IPS-15b (cell line): ENCODE measurements around the gene EPX.

ENCODE experiments used
- H3K27me3 ChIP-seq: one replicate; pipeline ENCODE4 v1.6.1; 2013; ENCODE audit warnings: low read length; ENCODE audit not compliant: control insufficient read depth, insufficient read depth
- H3K36me3 ChIP-seq: one replicate; pipeline ENCODE4 v1.6.1; 2013; ENCODE audit warnings: low read length; ENCODE audit not compliant: control insufficient read depth, insufficient read depth
- H3K4me1 ChIP-seq: one replicate; pipeline ENCODE4 v1.6.1; 2013; ENCODE audit warnings: mild to moderate bottlenecking, low read length; ENCODE audit not compliant: control insufficient read depth, insufficient read depth
- H3K4me3 ChIP-seq: one replicate; pipeline ENCODE4 v1.5.1; 2013; ENCODE audit warnings: low read depth, low read length
- H3K9ac ChIP-seq: one replicate; pipeline ENCODE4 v1.6.1; 2013; ENCODE audit warnings: low read depth, mild to moderate bottlenecking, low read length
- H3K9me3 ChIP-seq: one replicate; pipeline ENCODE4 v1.6.1; 2013; ENCODE audit warnings: mild to moderate bottlenecking, low read length; ENCODE audit not compliant: control insufficient read depth, insufficient read depth

Gene EPX

DNA sequence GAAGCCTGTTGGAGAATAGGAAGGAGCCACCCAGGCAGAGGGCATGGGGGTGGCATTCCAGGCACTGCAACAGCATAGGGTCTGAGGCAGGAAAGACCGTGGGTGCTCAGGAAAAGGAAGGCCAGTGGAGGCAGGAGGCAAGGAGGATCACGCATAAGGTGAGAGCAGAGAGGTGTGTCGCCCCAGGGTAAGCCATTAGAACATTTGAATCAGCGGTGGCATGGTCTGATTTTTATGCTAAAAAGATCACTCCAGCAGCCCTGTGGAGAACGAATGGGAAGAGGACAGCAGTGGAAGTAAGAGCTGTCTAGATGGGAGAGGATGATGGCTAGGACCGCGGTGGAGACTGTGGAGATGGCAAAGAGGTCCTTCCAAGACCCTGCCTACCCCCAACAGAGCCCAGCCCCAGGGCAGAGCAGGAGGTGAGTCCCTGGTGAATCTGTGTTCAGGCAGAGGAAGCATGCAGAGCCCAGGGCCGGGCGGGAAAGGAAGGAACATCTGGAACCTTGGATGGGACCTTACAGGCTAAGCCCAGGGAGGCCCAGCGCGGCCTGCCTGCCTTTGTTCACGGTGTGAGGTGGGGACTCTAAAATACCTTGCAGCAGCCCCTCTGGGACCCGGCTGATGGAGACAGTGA lies 53.7 kb downstream of the EPX start:
- Histone ChIP-seq H3K9me3 (peaks cover 5% of the 10 kb centered on the region), H3K27me3 (peaks cover 84% of the 10 kb centered on the region), H3K9ac (no peak overlapping the region), H3K4me1 (no peaks in the 10 kb centered on the region), H3K36me3 (no peaks in the 10 kb centered on the region), H3K4me3 (no peak overlapping the region)

DNA sequence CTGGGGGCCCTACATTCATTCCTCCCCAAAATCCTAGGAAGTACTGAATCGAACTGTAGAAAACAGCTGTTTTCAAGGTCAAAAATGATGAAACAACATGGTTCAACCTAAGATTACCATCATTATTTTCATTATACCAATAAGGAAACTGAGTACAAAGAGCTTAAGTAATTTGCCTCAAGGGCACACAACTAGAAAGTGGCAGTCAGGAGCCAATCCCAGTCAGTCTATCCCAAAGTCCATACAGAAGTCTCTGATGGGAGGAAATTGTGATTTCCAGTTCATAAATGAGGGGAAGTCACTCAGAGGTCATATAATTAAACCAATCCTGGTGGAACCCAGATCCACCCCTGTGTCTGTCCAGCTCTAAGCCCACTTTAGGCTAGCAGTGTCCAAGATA lies 54.3 kb downstream of the EPX start:
- Histone ChIP-seq H3K36me3 (no peaks in the 10 kb centered on the region), H3K9me3 (peaks cover 5% of the 10 kb centered on the region), H3K9ac (no peak overlapping the region), H3K4me1 (no peaks in the 10 kb centered on the region), H3K4me3 (no peak overlapping the region), H3K27me3 (peaks cover 88% of the 10 kb centered on the region)

DNA sequence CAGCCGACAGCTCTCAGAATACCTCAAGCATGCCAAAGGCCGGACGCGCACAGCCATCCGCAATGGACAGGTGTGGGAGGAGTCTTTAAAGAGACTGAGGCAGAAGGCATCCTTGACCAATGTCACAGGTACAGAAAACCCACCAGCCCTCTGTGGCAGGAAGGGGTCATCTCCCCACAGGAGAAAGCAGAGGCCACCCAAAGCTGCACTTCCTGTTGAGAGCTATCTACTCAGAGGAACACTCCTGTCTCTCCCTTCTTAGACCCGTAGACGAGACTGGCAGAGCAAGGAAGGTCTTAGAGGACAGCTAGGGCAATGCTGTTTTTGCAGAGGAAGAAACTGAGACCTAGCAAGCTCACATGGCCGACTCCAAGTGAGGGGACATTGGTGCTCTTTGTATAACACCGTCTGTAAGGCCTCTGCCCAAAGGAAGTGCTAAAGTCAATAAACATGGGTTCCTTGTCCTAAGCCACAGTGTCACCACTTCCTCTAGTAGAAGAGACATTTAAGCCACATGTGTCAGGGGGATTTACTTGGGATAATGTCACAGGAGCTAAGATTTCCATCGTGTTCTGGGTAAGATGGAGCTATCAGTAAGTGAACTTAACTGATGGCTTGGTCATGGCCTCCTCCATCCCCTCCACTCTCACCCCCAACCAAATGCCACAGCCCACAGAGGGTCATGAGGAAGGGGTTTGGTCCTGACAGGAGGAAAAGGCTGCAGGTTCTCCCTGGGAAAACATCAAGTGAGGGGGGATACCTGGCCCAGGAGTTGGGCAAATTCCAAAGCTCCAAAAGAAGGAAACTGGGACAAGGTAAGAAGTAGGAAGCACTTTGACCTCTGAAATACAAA lies 55.2 kb downstream of the EPX start:
- Histone ChIP-seq H3K9ac (no peak overlapping the region), H3K4me1 (no peaks in the 10 kb centered on the region), H3K4me3 (no peak overlapping the region), H3K36me3 (no peaks in the 10 kb centered on the region), H3K9me3 (peaks cover 5% of the 10 kb centered on the region), H3K27me3 (peaks cover 92% of the 10 kb centered on the region)

DNA sequence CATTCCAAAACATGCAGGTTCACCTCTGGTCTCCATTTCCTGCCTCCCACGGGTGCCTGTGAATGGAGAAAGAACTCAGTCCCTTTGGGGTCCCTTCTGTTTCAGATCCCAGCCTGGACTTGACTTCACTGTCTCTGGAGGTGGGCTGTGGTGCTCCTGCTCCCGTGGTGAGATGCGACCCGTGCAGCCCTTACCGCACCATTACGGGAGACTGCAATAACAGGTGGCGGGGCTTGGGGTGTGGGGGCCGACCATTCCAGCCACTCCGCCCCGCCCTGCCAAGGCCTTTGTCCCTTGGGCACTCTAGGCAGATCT lies 56.4 kb downstream of the EPX start:
- Histone ChIP-seq H3K27me3 (peaks cover 91% of the 10 kb centered on the region), H3K36me3 (no peaks in the 10 kb centered on the region), H3K9ac (peak overlapping the region; percentile 73), H3K4me1 (no peaks in the 10 kb centered on the region), H3K4me3 (peak overlapping the region; percentile 52), H3K9me3 (peaks cover 5% of the 10 kb centered on the region)

DNA sequence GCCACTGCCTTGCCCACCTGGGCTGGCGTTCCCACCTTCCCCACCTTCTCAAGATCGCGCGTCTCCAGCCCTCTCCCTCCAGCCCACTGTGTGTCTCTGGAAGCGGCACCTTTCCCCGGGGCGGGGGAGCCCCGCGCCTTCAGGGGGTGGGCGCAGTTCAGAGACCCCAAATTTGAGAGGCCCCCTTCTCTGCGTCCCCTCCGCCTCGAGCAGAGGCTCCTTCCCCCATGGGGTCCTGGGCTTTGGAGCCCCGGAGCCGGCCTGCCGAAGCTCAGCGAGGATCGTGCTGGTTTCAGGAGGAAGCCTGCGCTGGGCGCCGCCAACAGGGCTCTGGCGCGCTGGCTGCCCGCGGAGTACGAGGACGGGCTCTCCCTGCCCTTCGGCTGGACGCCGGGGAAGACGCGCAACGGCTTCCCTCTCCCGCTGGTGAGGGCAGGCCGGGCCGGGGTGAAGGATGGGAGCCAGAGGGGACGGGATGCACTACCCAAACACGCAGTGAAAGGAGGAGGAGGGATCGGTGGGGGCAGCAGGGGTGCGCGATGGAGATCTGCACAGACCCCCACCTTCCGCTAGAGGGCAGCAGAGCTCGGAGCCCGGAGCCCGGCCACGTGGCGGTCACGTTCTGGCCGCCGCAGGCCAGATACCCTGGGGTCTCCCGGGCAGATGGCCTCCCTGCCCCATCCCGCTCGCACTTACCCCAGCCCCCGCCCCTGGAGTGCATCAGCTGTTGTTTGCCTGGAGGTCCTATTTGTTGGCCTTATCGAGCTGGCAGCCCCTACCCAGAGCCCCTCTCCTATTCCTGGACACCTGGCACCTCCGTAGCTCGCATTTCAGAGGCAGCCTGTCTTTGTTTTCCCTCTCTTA lies 57.0 kb downstream of the EPX start:
- Histone ChIP-seq H3K36me3 (no peaks in the 10 kb centered on the region), H3K9ac (peak overlapping the region; percentile 73), H3K4me1 (no peaks in the 10 kb centered on the region), H3K9me3 (peaks cover 5% of the 10 kb centered on the region), H3K27me3 (peaks cover 91% of the 10 kb centered on the region), H3K4me3 (peak overlapping the region; percentile 52)

DNA sequence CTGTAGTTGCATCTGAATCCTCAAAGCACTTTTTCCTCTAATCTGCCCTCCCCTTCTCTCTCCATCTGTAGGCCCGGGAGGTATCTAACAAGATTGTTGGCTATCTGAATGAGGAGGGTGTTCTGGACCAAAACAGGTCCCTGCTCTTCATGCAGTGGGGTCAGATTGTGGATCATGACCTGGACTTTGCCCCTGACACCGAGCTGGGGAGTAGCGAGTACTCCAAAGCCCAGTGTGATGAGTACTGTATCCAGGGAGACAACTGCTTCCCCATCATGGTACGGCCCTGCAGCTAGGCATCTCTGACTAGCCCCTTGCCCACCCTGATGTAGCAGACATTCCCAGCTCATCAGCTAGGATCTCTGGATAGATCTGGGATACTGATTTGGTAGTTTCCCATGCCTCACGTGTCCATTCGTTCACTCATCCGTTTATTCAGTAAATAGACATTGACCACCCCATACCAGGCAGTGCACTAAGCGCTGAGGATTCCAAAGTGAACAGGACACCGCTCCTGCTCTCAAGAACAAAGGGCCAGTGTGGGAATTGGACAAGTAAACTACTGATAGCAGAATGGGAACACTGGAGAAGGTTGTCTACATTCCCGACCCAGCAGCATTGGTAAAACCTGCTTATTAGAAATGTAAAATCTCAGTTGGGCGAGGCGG lies 58.0 kb downstream of the EPX start:
- H3K27me3 ChIP-seq, result peaks cover 82% of the 10 kb centered on the region
- H3K4me1 ChIP-seq, result peaks cover 3% of the 10 kb centered on the region
- no peak overlapping the region for H3K9ac ChIP-seq
- H3K9me3 ChIP-seq, result peaks cover 5% of the 10 kb centered on the region
- H3K36me3 ChIP-seq, result no peaks in the 10 kb centered on the region
- H3K4me3 ChIP-seq, result no peak overlapping the region

DNA sequence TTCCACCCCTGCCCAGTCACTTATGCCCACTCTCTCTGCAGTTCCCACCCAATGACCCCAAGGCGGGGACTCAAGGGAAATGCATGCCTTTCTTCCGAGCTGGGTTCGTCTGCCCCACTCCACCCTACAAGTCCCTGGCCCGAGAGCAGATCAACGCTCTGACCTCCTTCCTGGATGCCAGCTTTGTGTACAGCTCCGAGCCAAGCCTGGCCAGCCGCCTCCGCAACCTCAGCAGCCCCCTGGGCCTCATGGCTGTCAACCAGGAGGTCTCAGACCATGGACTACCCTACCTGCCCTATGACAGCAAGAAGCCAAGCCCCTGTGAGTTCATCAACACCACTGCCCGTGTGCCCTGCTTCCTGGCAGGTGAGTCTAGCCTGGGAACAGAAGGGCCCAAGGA lies 59.6 kb downstream of the EPX start:
- Histone ChIP-seq H3K9ac (no peak overlapping the region), H3K27me3 (peaks cover 66% of the 10 kb centered on the region), H3K36me3 (no peaks in the 10 kb centered on the region), H3K9me3 (peaks cover 5% of the 10 kb centered on the region), H3K4me1 (peaks cover 3% of the 10 kb centered on the region), H3K4me3 (no peak overlapping the region)

DNA sequence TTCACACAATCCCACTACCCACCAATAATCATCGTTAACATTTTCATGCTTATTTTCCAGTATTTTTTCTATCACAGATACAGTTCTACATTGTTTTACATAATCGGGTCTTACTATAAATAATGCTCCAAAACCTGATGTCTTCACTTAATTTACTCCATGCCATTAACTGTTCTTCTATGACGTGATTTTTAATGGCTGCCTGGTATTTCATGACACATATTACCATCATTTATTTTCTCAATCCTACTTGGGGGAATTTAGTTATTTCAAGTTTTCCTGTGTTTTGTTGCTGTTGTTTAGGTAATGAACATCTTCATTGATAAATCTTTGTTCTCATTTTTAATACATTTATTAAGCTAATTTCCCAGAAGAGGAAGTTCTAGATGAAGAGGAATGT lies 60.6 kb downstream of the EPX start:
- Histone ChIP-seq H3K4me1 (peaks cover 3% of the 10 kb centered on the region), H3K9ac (no peak overlapping the region), H3K27me3 (peaks cover 58% of the 10 kb centered on the region), H3K9me3 (peaks cover 5% of the 10 kb centered on the region), H3K4me3 (no peak overlapping the region), H3K36me3 (no peaks in the 10 kb centered on the region)
